Osteoblast (primary cell): Measurements from ENCODE around the gene SLC17A9. TPM values are rescaled to one million over a fixed set of nuclear protein-coding genes. Genes with fewer than 3 reads are reported as not detected.

Source experiments
- DNase-seq: peaks from one replicate; pipeline ENCODE4 v3.0.0; 2011; ENCODE audit warnings: low spot score, mixed read lengths; ENCODE audit not compliant: insufficient read length; ENCODE audit errors: missing footprints
- H2AFZ ChIP-seq: 2 replicates; pipeline ENCODE4 v1.6.0; 2011; ENCODE audit warnings: mild to moderate bottlenecking, low read length
- H3K27ac ChIP-seq: 2 replicates; pipeline ENCODE4 v1.5.1; 2011; ENCODE audit warnings: mild to moderate bottlenecking, low read depth, low read length, moderate library complexity
- H3K27me3 ChIP-seq: 2 replicates; pipeline ENCODE4 v1.6.0; 2012; ENCODE audit warnings: mild to moderate bottlenecking, control low read depth, inconsistent platforms, low read length, moderate library complexity; ENCODE audit not compliant: insufficient read depth
- H3K36me3 ChIP-seq: 2 replicates; pipeline ENCODE4 v1.5.1; 2011; ENCODE audit warnings: mild to moderate bottlenecking, low read length, control low read depth, moderate library complexity; ENCODE audit not compliant: insufficient read depth
- H3K4me1 ChIP-seq: 2 replicates; pipeline ENCODE4 v1.5.1; 2011; ENCODE audit warnings: mild to moderate bottlenecking, low read length, control low read depth, moderate library complexity; ENCODE audit not compliant: insufficient read depth
- H3K4me2 ChIP-seq: 2 replicates; pipeline ENCODE4 v1.6.0; 2011; ENCODE audit warnings: mild to moderate bottlenecking, low read length; ENCODE audit not compliant: insufficient read depth
- H3K4me3 ChIP-seq: fragments of 200-600 bp; sonication (generic); 3 replicates; pipeline ENCODE4 v1.5.1; 2012; ENCODE audit warnings: mild to moderate bottlenecking, low read length, inconsistent platforms; ENCODE audit not compliant: insufficient read depth
- H3K79me2 ChIP-seq: 2 replicates; pipeline ENCODE4 v1.6.0; 2012; ENCODE audit warnings: mild to moderate bottlenecking, low read length, control low read depth, inconsistent platforms; ENCODE audit not compliant: insufficient read depth
- H3K9me3 ChIP-seq: 2 replicates; pipeline ENCODE4 v1.5.1; 2011; ENCODE audit warnings: low read depth, low read length, control low read depth
- H4K20me1 ChIP-seq: 2 replicates; pipeline ENCODE4 v1.6.0; 2012; ENCODE audit warnings: mild to moderate bottlenecking, low read length, control low read depth; ENCODE audit not compliant: insufficient read depth
- CTCF ChIP-seq: IDR thresholded peaks from 2 replicates; pipeline ENCODE4 v1.5.1; 2011; ENCODE audit warnings: mild to moderate bottlenecking, low read depth, low read length, moderate library complexity; ENCODE audit errors: extremely low read depth
- total RNA-seq: library from RNA; depleted of rRNA; stranded (reverse); fragments of >200 nt; gene quantifications from 2 replicates; pipeline ENCODE4 v1.2.3, GENCODE V29; 2012

SLC17A9 gene
- total RNA-seq, 1 donor, result 6.5 TPM

GRCh38 chr20:62953839-62954703 is 1.6 kb downstream of the SLC17A9 start:
- Histone ChIP-seq H4K20me1 (peaks cover 41% of the 10 kb centered on the region), H3K27me3 (no peaks in the 10 kb centered on the region), H3K4me3 (peak overlapping the region; percentile 78), H2AFZ (peak overlapping the region; percentile 45), H3K79me2 (peaks cover 56% of the 10 kb centered on the region), H3K27ac (peak overlapping the region; percentile 86), H3K4me1 (peaks cover 21% of the 10 kb centered on the region), H3K9me3 (no peaks in the 10 kb centered on the region), H3K4me2 (peak overlapping the region; percentile 93), H3K36me3 (peaks cover 37% of the 10 kb centered on the region)
- TF ChIP-seq CTCF, result no peak
- DNase-seq, result peak; percentile 97

GRCh38 chr20:62955519-62956386 is 3.2 kb downstream of the SLC17A9 start:
- no peak overlapping the region for H3K27ac ChIP-seq
- no peak overlapping the region for H3K4me3 ChIP-seq
- peaks cover 33% of the 10 kb centered on the region for H3K36me3 ChIP-seq
- peaks cover 21% of the 10 kb centered on the region for H3K4me1 ChIP-seq
- H4K20me1 ChIP-seq, result peaks cover 48% of the 10 kb centered on the region
- no peaks in the 10 kb centered on the region for H3K9me3 ChIP-seq
- H3K27me3 ChIP-seq, result no peaks in the 10 kb centered on the region
- H3K4me2 ChIP-seq, result no peak overlapping the region
- TF ChIP-seq CTCF, result no peak
- H2AFZ ChIP-seq, result no peak overlapping the region
- peaks cover 55% of the 10 kb centered on the region for H3K79me2 ChIP-seq
- DNase-seq, result peak; percentile 85

GRCh38 chr20:62956387-62957135 is 4.1 kb downstream of the SLC17A9 start:
- peaks cover 21% of the 10 kb centered on the region for H3K4me1 ChIP-seq
- H3K79me2 ChIP-seq, result peaks cover 55% of the 10 kb centered on the region
- DNase-seq, result peak; percentile 80
- H3K9me3 ChIP-seq, result no peaks in the 10 kb centered on the region
- TF ChIP-seq CTCF, result no peak
- no peak overlapping the region for H2AFZ ChIP-seq
- H3K36me3 ChIP-seq, result peaks cover 33% of the 10 kb centered on the region
- H3K27me3 ChIP-seq, result no peaks in the 10 kb centered on the region
- H3K27ac ChIP-seq, result no peak overlapping the region
- H4K20me1 ChIP-seq, result peaks cover 48% of the 10 kb centered on the region
- no peak overlapping the region for H3K4me2 ChIP-seq
- no peak overlapping the region for H3K4me3 ChIP-seq
